Stimulated activated CD4-positive, alpha-beta T cell treated with anti-CD3 and anti-CD28 coated beads, Interleukin-4, amount 100 ng/mL, for 48 hours (primary cell): Measurements from ENCODE around the gene IFNAR2.

Experiments
- DNase-seq, 2 donors: peaks; one replicate each; pipeline ENCODE4 v3.0.0-alpha.2; 2020; ENCODE audit warnings: low read depth in 2 of 2

The IFNAR2 gene

GRCh38 chr21:33267250-33267649 lies 37.5 kb downstream of the IFNAR2 start:
- no peak for DNase-seq

GRCh38 chr21:33268393-33268736 lies 38.6 kb downstream of the IFNAR2 start:
- DNase-seq, result no peak

GRCh38 chr21:33268737-33269441 lies 39.2 kb downstream of the IFNAR2 start:
- peak; percentile 26 to 39 for DNase-seq

- no peak for DNase-seq
Measured at GRCh38 chr21:33270986-33271385, 41.2 kb downstream of the IFNAR2 start.

- DNase-seq, result no peak
Measured at GRCh38 chr21:33273044-33273443, 43.3 kb downstream of the IFNAR2 start.

- DNase-seq, result no peak
Measured at GRCh38 chr21:33278721-33279120, 49.0 kb downstream of the IFNAR2 start.

GRCh38 chr21:33279330-33279820 lies 49.6 kb downstream of the IFNAR2 start:
- no peak for DNase-seq
